OCI-LY3 (cell line): ENCODE measurements around the gene TRAPPC12.

Experiments used
- EZH2phosphoT487 ChIP-seq: fragments of 200-600 bp; shearing (Covaris generic); IDR thresholded peaks from 2 replicates; pipeline ENCODE4 v1.6.1; 2018; ENCODE audit warnings: antibody characterized with exemption, mixed run types, low read depth
- TF ChIP-seq, protein P1 (sequence below): fragments of 200-600, 300-600 bp; sonication (generic); IDR thresholded peaks from 2 replicates; pipeline ENCODE4 v1.5.1; 2014; ENCODE audit warnings: antibody characterized with exemption, low read length, low read depth

DNA sequence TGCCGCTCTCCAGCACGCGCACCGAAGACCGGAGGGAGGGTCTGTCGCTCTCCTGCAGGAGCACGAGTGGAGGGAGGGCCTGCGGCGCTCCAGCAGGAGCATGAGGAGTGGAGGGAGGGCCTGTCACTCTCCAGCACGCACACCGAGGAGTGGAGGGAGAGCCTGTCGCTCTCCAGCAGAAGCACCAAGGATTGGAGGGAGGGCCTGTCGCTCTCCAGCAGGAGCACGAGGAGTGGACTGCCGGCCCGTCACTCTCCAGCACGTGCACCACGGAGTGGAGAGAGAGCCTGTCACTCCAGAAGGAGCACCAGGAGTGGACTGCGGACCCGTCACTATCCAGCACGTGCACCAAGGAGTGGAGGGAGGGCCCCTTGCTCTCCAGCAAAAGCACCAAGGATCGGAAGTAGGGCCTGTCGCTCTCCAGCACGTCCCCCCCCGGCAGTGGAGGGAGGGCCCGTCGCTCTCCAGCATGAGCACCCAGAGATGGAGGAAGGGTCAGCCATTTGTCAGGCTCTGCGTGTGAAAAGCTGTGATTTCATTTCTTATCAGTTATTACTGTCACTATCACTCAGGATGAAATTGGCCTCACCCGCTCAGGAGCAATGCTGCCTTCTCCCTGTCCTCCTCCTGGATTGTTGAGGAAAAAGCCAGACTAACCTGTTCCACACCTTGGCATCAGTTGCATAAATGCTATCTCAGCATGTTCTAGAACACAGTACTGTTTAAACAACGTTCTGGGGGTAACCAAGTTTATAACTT is 103.9 kb downstream of the TRAPPC12 start:
- TF ChIP-seq, protein P1, sequence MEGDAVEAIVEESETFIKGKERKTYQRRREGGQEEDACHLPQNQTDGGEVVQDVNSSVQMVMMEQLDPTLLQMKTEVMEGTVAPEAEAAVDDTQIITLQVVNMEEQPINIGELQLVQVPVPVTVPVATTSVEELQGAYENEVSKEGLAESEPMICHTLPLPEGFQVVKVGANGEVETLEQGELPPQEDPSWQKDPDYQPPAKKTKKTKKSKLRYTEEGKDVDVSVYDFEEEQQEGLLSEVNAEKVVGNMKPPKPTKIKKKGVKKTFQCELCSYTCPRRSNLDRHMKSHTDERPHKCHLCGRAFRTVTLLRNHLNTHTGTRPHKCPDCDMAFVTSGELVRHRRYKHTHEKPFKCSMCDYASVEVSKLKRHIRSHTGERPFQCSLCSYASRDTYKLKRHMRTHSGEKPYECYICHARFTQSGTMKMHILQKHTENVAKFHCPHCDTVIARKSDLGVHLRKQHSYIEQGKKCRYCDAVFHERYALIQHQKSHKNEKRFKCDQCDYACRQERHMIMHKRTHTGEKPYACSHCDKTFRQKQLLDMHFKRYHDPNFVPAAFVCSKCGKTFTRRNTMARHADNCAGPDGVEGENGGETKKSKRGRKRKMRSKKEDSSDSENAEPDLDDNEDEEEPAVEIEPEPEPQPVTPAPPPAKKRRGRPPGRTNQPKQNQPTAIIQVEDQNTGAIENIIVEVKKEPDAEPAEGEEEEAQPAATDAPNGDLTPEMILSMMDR = no peak
- no peak for TF ChIP-seq EZH2phosphoT487
